Vagina (tissue), 2 donors: ENCODE results near the gene CSTF3.

ENCODE experiments used
- POLR2A ChIP-seq, 2 donors: fragments of 450-650 bp; IDR thresholded peaks; one replicate each; pipeline ENCODE4 v1.6.1; 2017; ENCODE audit warnings: antibody characterized with exemption in 2 of 2, mild to moderate bottlenecking in 2 of 2, moderate library complexity in 2 of 2
- POLR2AphosphoS5 ChIP-seq, 2 donors: sonication (generic); formaldehyde crosslinking; IDR thresholded peaks; one replicate each; pipeline ENCODE4 v1.9.0; 2017; ENCODE audit warnings: antibody characterized with exemption in 2 of 2, mild to moderate bottlenecking in 2 of 2, low read depth in 1 of 2; ENCODE audit not compliant: insufficient read depth in 1 of 2
- TF ChIP-seq, protein P1 (sequence below), 3 experiments: fragments of 450-650 bp in 2 of 3; fragments of 200-600 bp in 1 of 3; sonication (generic) in 1 of 3; IDR thresholded peaks; one replicate each; pipeline ENCODE4 v1.5.1; 2017 to 2019; ENCODE audit warnings: antibody characterized with exemption in 3 of 3, mild to moderate bottlenecking in 2 of 3, moderate library complexity in 2 of 3

- TF ChIP-seq POLR2AphosphoS5 (IDR thresholded peaks at IDR 0.05; ENCODE audit: insufficient read depth in 1 of 2, low read depth in 1 of 2): no peak
- TF ChIP-seq, protein P1, sequence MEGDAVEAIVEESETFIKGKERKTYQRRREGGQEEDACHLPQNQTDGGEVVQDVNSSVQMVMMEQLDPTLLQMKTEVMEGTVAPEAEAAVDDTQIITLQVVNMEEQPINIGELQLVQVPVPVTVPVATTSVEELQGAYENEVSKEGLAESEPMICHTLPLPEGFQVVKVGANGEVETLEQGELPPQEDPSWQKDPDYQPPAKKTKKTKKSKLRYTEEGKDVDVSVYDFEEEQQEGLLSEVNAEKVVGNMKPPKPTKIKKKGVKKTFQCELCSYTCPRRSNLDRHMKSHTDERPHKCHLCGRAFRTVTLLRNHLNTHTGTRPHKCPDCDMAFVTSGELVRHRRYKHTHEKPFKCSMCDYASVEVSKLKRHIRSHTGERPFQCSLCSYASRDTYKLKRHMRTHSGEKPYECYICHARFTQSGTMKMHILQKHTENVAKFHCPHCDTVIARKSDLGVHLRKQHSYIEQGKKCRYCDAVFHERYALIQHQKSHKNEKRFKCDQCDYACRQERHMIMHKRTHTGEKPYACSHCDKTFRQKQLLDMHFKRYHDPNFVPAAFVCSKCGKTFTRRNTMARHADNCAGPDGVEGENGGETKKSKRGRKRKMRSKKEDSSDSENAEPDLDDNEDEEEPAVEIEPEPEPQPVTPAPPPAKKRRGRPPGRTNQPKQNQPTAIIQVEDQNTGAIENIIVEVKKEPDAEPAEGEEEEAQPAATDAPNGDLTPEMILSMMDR (IDR thresholded peaks at IDR 0.05): no peak
- no peak for TF ChIP-seq POLR2A (IDR thresholded peaks at IDR 0.05)
These were observed 33.2 kb upstream of the CSTF3 start for GRCh38 chr11:33194455-33194854.
